GM18858 (cell line): ENCODE data around the gene CRABP2.

Experiments
- ATAC-seq: cut with Tn5 transposase; IDR thresholded peaks from one replicate; pipeline ENCODE4 v1.9.1; 2021; ENCODE audit not compliant: unreplicated experiment

Gene CRABP2

DNA sequence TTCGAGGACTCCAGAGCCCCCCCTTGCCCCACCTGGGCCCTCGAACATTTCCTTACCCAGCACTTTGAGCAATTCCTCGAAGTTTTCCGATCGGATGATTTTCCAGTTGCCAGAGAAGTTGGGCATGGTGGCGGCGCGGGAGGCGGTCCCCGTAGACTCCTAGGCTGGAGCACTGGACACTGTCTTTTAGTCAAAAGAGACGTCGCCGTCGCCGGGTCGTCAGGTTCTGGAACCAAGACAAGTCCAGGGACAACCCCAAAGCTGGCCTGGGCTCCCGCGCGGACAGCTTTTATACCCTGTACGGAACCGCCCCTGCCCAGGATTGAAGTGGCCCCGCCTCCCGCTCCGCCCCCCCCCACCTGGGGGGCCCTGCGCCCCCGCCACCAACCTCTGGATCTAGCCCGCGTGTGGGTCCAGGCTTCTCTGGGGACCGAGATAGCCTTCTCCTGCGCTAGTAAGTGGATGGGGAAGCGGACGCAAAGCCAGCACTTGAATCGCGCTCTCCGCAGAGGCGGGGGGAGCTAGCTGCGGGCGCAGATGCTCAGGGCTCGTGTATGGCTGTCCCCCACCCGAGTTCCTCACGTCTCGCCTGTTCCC lies at the start of gene CRABP2:
Gene CRABP2, minus strand, starts transcription at position 263 of the 597 bp plus-strand sequence. Its CDS starts 137 bp downstream, at position 126.
- ATAC-seq: no peak

DNA sequence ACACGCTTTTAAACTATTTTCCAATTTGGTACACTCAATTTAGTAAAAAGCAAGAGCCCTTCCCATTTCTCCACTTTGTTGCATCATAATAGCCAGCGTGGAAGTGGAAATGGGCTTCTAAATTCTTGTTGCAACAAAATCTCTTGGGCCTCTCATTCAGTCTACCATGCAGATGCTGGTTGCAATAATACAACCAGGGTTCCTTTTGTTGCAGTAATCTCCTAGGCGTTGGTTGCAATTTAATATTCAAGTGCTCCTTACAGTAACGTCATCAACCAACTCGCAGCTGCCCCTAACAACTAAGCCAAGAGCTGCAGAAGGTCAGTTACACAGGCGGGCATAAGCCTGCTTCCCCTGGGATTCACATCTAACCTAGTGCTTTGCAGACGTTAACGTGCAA lies 48.8 kb upstream of the CRABP2 start:
- no peak for ATAC-seq

DNA sequence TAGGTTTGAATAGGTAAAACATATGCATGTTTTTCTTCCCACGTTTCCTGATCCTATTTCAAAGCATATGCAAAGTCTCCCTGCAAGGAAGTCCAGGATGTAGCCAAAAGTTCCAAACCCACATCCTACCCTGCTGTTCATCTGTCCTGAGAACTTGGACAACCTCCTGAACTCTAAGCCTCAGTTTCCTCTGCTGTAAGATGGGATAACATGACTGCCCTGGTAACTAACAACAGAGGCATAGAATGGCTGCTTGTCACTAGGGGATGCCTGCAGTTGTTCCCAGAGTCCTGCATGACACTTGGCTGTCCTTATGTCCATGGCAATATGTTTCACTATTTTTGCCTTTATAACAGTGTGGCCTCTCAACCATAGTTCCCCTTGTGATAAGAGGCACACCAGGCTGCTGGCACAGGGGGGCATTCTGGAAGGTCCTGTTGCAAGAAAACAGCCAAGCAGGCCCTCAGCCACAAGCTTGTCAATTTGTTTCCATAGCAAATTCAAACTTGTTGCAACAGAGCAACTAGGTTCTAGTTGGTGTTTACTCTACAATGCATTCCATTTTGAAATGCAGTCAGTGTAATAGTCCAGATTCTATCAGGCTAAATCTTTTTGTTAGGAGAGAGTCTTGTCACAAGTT lies 47.6 kb upstream of the CRABP2 start:
- no peak for ATAC-seq

DNA sequence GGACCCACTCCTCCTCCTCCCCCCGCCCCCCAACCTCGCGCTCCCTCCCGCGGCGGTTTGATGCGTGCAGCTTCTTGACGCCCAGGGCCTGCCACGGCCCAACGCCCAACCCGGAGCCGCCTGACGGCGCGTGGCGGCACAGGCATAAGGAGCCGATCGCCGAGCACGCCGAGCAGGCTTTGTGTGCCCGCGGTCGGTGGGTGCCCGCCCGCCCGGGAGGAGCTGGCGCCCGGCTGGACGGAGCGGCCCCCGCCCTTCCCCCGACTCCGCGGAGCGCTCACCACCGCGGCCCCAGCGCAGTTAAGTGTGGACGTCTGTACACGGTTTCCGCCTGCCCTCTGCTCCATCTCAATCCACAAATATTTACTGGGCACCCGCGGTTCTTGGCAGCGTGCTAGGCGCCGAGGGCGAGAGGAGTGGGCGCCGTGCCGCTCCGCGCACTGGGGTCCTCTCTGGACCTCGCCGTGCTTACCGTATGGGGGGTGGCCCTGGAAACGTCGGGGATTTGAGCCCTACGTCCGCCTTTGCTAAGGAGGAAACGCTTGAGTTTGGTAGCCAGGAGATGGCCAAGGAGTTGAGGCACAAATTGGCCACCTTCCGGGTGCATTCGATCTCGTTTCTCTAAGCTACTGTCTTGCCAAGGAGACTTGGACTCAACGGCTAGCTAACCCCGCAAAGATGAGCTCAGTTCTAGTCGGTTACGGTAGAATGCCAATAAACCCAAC lies 46.5 kb upstream of the CRABP2 start:
- ATAC-seq: peak; percentile 51

DNA sequence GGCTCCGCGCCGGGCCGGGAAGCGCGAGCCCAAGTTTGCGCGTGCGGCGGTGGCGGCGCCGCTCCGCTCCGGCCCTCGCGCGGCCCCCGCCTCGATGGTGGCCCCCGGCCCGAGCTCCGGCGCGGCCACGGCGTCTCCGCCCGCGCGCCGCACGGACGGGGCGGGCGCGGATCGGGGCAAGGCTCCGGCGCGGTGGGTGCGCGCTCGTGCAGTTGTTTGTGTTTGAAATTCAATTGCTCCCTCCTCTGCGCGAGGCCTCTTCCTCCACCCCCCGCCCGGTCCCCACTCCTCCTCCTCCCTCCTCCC lies 46.0 kb upstream of the CRABP2 start, which contains the start of gene HDGF:
Gene HDGF, minus strand, starts transcription at position 225 of the 306 bp plus-strand sequence. CDS start 246 bp downstream, outside the sequence.
- no peak for ATAC-seq

DNA sequence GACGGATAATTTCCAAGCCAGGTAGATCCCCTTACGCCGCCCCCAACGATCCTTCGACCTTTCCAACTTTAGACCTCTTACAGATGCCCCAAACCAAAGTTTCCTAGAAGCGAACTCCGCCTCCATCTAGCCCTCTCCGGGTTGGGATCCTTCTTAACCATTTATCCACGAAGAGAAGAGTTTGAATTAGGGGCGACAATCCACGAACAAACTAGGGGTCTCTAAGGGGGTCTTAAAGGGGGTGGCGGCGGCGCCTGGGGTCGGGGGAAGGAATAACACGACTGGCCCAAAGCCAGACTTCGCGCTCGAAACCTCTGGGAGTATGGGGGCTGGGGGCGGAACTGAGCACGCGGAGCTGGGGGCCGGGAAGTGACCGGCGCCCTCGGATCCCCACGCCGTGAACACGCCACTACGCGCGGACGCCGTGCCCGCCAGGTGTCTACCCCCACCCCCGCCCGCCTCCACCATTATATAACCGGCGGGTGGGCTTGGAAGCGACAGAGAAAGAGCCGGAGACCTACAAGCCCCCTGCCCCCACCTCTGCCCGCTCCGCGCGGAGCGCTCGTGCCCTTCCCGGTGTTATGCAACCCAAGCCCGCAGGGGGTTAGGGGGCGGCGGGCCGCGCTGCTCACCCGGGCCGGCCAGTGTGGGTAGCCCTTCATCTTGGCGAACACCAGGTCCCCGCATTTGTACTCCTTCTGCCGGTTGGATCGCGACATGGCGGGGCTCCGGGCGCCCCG lies 45.5 kb upstream of the CRABP2 start:
- peak; percentile 8 for ATAC-seq

DNA sequence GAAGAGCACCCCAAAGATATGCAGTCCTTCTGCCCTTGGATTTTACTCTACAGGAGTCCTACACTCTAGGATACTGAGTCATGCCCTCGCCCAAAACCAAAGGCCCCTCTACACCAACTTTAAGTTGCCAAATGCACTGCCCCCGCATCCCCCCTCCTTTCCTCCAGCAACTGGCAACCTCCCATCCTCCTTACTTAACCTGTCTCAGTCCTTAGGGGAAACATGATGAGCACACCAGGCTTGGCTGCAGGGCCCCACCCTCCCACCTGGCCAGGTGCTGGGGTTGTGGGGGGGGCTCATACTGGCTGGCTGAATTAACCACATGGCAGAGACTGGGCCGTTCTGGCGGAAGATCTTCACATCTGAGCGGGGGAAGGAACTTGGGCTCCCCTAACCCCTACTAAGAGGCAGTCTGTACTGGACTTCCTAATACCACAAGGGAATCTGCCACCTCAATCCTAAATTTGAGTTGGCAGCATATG lies 44.8 kb upstream of the CRABP2 start:
- ATAC-seq: no peak

DNA sequence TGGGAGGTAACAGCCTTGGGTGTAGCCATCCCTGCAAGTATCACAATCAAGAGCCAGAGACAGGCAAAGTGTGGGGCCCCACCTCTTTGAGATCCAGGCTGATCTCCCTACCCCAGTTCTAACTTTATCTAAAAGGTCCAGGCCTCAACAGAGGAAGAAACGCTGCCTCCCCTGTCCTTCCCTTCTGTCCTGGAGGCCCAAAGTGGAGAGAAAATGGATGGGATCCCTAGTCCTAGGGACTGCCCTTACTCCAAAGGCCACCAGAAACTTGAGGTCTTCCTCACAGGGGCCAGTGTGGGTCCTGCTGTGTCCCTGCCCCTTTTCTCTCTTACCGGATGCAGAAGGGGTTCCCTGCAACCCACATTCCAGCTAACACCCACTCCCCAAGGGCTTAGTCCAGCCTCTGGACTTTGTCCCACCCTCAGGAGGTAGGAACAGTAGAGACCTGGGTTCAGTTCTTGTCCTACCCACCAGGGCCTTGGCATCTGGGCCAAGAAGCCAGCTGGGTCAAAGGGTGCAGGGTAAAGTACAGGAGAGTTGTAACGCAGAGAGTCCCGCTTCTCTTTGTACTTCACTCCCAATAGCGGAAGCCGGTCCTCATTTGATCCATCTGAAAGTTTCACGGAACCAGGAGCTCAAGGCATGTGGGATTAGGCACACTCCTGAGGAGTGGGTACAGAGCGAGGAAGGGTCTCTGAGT lies 44.2 kb upstream of the CRABP2 start:
- ATAC-seq: no peak

DNA sequence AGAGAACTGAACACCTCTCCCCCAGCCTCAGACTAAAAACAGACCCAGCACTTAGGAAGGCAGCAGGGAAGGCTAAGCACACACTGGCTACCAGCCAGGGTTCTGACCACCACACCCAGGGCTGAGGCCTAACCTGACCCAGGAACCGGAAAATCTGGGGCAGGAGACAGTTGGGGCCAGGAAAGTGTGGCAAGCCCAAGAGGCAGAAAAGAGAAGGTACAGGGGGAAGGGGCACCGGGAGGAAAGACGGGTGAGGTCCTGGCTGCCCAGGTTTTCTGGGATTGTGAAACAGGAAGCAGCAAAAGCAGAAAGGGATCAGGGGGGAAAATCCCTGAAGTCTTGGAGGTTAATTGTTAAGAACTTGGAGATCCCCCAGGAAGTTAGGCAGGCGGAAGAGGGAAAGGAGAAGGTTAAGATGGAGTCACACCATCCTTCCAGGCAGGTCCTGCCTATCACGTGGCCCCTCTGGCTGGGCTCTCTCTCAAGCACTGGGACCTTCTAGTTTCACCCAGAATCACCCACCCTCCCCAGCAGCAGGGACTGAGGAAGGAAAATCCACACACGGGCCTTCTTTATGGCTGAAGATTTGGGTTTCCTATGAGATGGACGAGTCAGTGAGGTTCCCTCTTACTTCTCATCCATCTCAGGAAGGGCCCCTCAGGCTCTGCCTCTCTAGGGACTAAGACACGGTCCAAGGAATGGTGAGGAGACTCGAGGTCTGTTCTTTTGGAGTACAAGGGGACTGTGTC lies 43.5 kb upstream of the CRABP2 start:
- ATAC-seq: no peak

DNA sequence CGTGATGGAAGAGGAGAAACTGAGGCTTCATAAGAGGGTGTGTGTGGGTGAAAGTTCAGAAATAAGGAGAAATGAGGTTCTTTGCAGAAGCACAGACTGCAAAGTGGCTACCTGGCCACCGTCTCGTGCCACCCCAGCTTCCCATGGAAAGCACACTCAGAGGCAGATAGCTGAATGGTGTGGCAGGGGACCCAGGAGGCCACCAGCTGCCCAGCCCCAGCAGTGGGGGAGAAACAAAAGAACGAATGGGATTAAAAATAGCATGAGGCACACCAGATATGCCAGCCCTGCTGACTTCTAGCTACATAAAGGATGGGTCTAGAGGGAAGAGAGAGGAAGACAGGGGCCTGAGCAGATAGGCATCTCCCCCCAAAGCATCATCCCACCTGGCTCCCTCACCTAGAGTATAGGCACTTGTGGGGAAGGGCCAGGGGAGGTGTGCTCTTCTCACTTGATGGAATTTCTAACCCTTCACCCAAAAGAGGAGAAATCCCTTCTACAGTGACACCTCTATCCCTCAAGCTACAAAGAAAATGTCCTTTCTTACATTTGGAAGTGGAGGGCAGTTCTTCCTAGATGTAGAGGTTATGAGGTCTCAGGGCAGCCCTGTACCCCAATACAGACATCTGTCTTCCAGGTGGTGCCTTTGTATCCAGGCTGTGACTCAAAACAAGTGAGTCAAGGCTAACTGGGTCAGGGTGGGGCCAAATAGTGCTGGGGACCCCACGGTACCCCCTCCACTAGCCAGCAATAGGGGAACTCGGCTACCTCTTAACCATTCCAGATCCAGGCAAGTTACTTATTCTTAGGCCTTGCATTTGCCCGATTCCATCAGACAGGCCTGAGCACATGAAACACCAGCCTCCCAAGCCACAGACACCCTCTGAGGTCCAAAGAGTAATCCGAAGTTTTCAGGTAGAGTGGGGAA lies 42.6 kb upstream of the CRABP2 start:
- no peak for ATAC-seq

DNA sequence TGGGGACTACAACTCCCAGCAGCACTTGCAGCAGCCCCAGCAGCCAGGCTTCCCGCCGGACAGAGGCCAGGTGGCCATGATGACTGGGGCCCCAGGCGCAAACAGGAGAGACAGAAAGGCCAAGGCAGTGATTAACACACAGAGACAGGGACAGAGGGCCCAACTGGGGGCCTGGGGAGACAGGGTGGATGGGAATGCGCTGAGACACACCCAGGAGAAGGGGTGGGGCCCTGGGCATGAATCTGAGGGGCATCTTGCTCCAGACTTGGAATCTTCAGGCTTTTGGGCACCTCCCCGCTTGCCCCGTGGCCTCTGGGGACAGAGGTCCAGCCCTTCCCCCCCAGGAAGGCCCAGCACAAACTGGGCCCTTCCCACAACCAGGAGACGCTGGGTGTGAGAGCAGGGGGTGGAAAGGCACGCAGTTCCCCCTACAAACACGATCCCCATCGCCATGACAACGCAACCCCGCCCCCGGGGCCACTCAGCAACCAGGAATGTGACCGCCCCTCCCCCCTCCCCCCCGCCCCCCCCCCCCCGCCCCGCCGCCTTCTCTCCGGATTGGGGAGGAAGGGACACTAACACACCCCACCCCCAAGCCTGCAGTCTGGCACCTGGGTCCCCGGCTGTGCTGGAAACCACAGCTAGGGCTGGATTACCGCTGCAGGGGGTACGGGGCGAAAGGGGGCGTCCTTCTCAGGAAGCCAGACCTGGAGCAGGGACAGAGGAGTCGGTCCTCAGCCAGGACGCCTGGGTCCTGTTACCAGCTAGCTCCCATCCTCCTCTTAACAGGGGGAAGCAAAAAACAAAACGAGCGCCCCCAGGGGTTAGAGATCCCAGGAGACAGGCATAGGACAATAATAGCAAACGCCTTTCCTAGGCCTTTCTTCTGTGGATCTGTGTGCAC lies 41.6 kb upstream of the CRABP2 start:
- ATAC-seq: no peak

DNA sequence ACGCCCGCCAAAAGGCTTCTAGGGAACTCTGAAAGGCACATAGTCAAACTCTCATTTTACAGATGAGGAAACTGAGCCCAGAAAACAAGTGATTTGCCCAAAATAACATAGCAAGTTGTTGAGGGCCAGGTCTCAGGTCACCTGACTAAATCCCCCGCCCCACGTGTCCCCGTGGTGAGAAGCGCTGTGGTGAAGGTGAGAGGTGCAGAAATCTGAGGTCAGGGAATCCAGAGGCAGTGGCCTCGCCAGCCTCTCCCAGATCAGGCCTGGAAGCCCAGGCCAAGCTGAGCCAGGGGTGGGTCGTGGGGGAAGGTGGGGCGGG lies 41.0 kb upstream of the CRABP2 start:
- ATAC-seq: no peak

DNA sequence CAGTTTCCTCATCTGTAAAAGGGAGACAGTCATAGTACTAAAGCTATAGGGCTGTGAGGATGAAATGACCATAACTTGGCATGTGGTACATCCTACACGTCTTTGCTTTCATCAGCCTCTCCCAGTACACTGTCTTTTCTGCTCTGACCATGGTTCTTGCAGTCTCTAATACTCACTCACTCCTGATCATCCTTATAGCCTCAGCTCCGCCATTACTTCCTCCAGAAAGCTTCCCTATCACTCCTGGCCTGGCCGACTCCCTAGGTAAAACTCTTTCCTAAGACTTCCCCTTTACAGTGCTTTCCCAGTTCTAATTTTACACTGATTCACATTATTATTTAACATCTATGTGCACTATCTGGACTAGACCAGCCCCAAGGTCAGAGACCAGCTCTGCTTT lies 40.5 kb upstream of the CRABP2 start:
- ATAC-seq: no peak

DNA sequence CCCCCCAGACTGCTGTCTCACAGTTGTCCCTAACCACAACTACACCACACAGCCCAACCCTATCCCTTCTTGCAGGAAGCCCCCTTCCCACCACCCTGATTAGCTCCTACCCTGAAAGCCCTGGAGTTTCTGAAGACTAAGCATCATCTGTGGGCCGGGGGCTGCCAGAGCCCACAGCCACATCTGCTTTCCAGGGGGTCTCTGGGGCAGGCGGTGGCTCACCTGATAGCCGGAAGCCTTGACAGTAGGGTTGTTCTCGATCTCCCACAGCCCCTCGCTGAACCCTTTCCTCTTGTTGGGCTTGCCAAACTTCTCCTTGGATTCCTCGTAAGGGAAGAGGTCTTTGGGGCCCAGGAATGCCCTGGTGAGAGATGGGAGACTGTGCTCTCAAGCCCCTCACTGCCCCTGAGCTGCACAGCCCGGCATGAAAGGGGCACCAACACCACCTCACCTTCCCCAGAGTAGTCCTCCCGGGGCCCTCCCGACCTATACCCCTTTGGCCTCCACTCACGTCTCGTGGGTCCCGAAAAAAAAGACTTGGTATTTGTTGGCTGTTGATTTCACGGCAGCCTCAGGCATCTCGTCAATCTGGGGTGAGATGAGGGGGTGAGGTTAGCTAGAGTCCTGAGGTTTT lies 39.5 kb upstream of the CRABP2 start:
- no peak for ATAC-seq

DNA sequence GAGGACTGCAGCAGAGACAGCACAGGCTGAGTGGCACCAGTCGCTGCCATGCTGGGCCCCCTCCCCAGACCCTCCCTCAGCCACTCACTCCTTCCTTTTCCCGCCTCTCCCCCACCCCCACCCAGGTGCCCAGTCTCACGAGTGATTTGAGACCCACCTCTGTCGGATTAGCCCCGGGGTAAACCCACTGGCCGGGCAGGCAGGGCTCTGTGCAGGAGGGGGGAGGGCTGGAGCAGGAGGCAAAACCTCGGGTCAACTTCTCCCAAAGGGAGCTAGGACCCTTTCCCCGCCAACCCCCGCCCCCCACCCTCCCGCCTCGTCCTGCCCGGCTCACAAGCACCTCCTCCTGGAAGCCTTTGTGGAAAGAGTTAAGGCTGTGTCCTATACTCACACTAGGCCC lies 39.0 kb upstream of the CRABP2 start:
- no peak for ATAC-seq

DNA sequence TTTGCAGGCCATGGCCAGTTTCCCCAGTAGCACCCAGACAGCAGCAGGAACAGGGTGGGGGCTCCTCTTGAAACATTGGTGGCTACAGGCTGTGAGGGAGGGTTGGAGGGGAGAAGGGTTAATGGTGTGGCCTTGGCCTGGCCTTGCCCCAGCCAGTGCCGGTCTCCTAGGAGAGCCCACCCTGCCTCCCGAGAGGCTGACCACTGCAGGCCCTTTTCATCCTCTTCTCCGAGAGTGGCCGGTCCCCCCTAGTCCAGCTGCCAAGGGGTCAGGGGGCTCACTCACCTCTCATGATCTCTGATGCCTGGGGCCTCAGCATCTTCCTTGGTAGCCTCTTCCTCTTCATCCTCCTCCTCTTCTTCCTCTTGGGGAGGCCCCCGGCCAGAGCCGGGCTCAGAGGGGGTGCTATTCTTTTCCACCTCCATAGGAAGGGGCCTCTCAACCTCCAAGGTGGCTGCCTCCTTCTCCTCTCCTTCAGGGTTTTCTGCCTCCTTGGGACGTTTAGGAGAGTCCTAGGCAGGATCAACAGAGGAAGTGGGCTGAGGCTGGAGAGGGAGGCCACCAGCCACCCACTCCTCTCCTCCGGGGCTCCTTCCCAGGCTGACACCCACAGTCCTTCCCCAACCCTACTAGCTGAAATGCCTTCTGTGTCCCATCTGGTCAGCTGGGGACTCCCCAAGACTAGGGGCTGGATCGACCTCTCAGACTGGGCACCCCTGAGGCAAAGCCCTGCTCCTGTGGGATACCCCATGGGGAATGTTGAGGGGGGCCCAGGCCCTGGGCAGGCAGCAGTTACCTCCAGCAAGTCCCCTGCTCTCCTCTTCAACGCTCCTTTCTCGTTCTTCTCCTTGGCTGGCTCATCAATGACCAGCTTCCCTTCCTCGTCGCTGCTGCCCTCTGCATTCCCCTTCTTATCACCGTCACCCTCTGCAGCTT lies 38.3 kb upstream of the CRABP2 start:
- ATAC-seq: no peak

DNA sequence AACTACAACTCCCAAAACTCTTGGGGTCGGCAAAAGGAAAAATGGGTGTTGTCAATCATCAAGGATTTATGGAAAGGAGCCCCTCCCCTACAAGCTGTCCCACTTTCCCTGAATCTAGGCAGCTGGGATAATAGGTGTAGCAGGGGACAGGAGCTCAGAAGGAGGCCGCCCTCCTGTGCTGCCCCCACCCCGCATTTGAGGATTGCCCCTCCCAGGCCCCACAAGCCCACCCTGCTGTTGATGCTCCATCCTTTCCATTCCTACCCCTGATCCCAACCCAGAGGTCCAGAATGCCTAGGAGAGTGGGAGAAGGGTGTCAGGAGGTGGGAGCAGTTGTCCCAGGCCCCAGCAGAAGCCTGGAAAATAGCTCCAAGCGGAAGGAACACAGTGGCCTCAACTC lies 37.4 kb upstream of the CRABP2 start:
- ATAC-seq: no peak
